GM21390 (cell line): Measurements from ENCODE around the gene GTSE1.

ENCODE experiments used
- ATAC-seq: cut with Tn5 transposase; IDR thresholded peaks from one replicate; pipeline ENCODE4 v1.9.1; 2021; ENCODE audit not compliant: unreplicated experiment

Gene GTSE1

DNA sequence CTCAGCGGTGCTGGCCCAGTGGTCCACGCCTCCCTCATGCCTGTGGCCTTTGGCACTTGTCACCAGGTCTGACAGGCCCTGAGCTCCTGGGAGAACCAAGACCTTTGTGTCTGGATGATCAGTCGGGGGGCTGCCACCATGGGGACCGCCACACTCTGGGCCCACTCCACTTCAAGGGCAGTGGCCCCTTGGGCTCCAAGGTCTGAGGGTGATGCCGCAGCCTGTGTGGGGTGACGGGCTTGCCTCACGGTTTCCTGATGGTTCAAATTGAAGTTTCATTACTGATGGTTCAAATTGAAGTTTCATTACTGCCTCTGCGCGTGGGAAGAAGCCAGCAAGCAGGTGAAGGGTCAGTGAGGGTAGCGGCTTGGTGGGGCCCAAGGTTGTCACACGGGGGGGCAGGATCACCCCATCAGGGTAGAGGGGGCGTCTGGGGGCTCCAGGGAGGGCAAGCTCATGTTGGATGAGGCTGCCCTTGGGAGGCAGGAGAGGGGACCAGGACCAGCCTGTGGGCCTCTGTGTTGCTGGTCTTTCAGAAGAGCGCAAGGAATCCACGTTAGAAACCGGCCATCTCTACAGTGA lies 66.4 kb downstream of the GTSE1 start:
- ATAC-seq: no peak

DNA sequence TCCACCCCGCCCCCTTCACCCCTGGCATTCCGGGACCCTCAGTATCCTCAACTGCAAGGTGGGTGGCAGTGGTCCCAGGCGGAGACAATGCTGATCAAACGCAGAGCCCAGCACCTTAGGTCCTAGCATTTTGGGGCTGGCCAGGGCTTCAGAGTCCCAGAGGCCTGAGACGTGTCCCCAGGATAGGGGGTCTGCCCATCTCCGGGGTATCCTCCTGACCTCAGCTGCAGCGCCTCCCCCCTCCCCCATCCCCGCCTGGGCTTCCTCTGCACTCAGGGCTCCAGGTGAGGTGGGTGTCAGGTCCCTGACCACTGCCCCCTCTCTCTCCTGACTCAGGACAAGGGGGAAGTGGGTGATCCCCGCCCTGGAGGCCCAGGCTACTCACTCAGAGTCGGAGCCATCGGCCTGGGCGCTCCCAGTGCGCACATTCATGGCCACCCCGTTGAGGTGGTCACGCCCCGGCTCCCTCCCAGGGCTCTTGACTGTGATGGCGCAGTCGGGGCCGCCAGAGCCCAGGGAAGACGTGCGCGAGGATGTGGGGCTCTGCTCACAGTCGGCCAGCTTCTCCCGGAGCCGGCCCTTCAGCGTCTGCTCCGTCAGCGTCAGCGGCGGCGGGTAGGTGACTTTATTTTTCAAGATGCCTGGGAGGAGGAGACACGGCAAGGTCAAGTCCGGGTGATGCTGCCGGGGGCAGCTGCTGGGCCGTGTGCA lies 67.1 kb downstream of the GTSE1 start:
- no peak for ATAC-seq

DNA sequence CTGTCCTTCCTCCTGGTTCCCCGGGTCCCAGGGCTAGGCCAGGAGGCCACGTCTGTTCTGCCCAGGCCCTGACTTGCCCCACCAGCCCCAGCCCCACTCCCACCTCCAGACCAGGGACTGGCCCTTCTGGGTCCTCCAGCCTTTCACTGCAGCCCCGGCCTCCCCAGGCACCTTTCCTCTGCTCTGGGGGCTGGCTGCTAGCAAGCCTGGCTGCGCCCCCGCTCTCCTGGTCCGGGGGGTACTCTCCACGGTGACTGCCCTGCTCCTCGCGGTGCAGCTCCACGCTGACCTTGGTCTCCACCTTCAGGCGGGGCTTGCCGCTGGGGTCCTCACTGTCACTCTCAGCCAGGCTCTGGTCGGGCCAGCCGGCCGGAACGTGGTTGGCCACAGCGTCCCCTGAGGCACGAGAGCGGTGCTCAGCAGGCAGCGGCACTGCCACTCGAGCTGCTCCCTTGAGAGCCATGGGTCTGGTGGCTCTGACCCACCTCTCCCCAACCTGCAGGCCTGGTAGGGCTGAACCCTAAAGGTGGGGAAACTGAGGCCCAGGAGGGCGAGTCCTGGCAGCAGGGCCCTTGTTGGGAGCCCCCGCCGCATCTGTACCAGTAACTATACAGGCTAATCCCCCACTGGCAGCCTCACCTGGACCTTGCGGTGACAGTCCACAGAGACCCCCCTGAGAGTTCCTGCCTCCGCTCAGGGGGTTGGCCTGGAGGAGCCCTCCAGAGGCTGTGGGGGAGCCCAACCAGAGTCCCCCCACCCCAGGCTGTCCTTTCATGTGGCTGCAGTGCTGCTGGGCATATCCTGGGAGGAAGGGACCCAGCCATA lies 67.9 kb downstream of the GTSE1 start:
- ATAC-seq: no peak

DNA sequence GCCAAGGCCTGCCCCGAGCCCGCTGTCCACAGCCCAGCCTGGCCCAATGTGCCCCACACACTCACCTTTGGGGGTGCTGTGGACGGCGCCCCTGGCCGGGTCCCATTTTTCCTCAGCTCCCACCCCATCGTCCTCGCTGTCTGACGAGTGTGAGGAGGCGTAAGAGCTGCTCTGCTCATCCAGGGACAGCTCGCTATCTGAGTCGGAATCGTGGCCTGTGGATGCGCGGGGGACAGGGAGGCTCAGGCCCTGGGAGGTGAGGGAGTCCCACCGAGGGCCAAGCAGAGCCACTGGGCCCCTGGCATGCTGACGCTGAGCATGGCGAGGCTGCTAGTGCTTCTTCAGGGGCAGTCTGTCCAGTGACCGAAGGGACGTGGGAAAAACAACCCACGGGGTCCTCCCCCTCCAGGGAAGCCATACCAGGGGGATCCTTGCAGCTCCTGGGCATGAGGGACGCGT lies 68.5 kb downstream of the GTSE1 start:
- ATAC-seq: no peak

DNA sequence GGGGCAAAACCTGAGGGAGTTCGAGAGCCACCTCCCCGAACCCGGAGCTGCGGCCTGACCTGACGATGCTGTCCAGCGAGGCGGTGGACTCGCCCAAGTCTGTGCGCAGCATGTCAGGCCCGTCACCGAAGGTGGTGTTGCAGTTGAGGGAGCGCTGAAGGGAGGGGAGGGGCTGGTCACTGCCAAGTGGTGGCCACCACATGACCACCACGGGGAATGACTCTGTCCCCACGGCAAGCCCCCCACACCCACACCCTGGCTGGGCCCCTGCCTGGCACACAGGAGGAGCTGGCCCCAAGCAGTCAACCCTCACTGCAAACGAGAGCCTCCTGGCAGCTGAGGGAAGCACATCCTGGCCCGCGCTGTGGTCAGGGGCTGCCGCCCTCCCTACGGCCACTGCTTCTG lies 69.7 kb downstream of the GTSE1 start:
- no peak for ATAC-seq

DNA sequence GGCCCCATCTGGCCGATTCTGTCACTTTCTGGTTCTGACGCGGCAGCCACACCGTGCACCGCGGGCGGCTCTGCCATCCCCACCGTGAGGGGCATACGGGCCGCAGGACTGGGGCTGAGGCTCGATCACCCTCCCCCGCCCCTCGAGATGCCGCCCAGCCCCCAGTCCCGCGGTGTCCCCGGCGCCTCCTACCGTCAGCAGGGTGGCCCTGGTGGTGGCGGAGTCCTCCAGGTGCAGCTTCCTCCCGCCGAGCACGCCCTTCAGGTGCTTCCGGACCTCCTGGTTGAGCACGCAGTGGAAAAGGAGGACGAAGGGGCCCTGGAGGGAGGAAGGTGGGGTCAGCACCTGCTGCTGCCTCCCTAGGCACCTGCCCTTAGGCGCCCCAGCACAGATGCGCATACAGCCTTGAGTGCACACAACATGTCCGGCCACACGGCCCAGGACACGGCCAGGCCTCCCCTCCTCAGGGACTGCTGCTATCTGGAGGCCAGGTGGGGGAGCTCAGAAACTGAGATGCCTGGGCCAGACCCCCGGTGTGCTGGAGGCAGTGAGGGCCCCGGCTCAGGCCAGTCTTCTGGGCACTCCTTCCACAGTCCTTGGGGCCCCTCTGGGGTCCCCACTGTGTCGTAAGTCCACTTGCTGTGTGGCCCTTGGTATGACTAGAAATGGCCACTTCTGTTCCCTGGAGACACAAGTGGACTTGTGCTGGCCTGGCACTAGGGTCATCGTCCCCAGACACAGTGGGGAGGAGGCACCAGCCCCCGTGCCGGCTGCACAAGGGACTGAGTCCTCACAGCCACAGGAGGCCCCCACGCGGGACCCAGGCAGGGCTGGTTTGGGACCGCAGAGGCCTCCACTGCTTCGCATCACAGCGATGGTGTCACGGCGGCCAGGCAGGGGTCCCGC lies 70.4 kb downstream of the GTSE1 start:
- no peak for ATAC-seq

DNA sequence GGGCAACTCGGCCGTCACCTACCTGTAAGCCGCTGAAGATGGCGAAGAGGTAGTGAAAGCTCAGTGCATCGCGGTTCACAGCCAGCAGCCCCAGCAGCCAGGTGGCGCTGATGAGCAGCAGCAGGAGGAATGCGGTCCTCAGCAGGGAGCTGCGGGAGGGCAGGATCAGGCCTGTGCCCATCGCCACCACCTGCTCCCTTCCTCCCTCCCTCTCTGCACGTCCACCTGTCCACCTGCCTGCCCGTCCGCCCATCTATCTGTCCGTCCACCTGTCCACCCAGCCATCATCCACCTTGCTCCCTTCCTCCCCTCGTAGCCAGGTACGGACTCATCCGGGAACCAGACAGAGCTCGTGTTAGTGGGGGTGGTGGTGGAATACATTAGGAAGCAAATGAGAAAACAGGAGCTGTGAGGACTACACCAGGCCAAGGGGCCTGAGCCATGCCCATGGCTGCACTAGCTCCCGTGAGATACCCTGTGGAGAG lies 71.1 kb downstream of the GTSE1 start:
- ATAC-seq: no peak

DNA sequence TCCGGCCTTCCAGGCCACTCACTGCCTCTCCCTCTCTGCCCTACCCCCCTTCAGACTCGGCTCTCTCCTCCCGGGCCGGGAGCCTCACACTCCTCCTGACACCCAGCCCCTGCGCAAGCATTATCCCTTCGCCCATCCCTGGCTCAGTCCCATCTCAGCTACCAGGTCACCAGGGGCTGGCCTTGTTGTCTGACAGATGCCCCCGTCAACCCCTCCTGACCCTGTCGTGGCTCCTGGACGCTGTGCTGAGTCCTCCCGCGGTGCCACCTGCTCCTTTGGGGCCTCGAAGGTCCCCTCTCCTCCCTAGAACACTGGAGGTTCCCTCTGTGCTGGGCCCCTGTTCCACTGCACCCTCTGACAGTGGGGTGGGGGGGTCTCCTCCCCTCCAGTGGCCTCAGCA lies 71.8 kb downstream of the GTSE1 start:
- ATAC-seq: no peak

DNA sequence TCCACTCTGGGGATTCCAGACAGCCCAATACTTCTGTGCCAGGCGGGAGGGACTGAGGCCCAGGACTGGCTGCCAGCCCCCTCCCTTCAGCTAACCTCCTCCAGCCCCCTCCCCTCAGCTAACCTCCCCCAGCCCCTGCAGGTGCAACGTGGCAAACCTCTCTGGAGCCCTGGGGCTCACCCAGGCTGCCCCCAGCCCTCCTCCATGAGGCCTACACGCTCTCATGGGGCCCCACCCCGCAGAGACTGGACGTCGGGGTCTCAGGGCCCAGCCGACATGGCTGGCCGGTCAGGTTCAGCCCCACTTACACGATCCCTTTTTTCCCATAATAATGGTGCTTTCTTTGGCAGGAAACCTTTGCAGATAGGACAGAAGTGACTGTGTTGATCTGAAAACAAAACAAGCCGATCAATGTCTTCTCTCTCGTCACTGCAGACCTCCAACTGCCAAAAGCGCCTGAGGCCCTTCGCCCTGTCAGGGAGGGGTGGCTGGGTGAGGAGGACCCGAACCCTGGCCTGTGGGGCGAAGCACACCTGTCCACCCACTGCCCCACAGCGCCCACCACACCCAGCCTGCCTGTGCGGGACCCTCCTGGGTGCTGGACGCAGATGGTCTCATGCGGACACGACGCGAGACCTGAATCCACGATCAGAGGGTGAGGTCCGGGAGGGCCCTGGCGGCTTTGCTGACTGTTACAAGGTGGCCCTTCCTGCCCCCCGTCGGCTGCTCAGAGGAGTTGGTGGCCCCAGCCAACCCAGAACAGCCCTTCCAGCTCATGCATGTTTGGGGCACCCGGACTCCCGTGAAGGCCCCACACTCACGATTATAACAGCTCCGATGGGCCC lies 72.4 kb downstream of the GTSE1 start:
- no peak for ATAC-seq

DNA sequence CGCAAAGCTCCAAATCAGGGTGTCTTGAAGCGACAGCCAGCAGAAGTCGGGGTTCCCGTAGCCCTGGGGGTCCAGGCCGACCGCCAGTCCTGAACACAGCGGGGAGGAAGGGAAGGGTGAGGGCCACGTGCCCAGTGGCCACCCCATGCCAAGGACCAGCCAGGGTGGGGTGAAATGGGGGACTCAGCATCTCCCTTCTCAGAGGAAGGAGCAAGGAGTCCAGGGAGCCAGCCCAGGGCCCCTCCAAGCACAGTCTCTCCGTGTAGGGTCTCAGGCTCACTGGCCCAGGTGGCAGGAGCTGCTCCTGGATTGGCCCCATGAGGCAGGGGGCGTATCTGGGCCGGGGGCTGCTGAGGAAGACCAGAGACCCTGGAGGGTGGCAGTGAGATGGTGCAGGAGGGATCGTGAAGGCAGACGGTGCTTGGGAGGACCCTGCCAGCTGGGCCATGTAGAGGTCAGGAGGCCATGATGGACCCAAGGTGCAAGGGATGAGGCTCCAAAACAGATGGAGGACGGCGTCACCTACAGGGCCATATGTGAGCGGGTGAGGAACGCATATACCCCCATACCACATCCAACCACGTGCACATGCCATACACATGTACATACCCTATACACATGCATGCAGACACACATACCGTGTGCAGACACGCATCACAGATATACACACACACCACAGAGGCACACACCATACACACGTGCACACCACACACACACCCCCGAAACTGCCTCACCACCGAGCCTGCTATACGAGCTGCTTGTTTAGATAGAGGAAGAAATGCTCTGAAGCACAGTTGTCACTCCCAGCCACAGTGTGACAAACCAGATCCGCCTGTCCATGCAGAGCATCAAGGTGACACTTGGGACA lies 73.3 kb downstream of the GTSE1 start:
- no peak for ATAC-seq

DNA sequence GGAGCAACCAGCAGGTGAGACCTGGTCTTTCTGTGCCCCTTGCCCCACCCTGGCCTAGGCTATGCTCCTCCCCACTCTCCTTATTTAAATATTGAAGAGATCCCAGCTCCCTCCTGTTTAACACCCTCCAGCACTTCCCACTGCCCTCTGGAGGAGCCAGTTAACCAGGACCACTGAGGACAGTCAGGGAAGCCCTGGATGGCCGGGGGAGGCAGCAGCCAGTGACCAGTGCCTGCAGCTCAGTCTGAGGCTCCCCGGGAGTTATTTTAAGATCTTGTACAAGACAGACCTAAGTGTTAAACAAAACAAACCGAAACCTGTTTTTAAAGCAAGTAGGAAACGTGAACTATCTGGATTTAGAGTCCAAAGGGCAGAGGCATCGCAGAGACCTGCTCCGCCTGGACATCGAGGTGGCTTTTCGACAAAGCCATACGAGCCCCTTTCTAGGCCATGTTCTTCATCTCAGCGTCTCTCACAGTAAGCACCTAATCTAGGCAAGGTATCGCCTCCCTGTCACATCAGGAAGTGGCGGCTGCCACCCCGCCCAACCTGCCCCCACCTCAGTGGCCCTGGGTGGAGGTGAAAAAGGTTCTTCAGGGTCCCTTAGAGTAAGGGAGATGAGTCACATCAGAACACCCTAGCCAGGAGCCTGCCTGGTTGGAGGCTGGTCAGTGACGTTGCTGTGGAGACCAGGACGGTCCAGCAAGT lies 74.1 kb downstream of the GTSE1 start:
- ATAC-seq: no peak

DNA sequence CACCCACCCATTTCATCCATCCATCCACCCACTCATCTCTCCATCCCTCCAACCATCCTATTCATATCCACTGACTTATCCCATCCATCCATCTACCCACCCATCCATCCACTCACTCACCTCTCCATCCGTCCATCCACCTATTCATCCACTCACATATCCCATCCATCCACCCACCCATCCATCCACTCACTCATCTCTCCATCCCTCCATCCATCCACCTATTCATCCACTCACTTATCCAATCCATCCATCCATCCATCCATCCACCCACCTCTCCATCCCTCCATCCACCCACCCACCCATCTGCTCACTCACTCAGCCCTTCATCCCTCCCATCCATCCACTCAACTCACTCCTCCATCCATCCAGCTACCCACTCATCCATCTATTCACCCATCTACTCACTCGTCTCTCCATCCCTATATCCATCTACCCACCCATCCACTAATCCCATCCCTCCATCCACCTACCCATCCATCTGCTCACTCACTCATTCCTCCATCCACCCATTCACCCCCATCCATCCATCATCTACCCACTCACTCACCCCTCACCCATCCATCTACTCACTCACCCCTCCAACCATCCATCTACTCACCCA lies 75.1 kb downstream of the GTSE1 start:
- no peak for ATAC-seq

DNA sequence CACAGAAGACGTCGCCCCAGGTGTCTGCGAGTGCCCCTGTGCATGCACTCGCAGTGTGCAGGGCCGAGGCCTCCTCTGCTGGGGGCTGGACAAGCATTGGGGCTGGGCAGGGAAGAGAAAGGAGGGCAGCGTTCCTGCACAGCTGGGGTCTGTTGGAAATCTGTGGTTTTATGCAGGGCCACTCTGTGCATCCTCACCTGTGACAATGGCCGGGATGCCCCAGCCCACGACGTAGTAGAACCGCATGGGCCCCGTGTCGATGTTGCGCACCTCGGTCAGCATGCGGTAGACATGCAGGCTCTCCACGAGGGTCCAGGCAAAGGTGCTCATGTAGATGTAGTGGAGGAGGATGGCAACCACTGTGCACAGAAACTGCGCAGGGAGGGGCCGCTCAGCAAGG lies 76.0 kb downstream of the GTSE1 start:
- no peak for ATAC-seq

DNA sequence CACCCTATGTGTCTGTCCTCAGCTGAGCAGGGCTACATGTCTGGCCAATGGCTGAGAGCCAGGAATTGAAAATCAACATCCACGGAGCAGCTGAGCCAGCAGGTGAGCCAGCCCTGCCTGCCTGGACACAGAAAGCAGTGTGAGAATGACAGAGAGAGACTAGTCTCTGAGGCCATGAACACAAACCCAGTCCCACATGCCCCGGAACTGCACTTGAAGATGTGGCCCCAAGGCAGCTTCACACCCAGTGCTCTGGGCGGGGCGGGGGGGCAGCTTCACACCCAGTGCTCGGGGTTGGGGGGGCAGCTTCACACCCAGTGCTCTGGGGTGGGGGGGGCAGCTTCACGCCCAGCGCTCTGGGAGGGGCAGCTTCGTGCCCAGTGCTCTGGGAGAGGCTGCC lies 76.5 kb downstream of the GTSE1 start:
- ATAC-seq: no peak

DNA sequence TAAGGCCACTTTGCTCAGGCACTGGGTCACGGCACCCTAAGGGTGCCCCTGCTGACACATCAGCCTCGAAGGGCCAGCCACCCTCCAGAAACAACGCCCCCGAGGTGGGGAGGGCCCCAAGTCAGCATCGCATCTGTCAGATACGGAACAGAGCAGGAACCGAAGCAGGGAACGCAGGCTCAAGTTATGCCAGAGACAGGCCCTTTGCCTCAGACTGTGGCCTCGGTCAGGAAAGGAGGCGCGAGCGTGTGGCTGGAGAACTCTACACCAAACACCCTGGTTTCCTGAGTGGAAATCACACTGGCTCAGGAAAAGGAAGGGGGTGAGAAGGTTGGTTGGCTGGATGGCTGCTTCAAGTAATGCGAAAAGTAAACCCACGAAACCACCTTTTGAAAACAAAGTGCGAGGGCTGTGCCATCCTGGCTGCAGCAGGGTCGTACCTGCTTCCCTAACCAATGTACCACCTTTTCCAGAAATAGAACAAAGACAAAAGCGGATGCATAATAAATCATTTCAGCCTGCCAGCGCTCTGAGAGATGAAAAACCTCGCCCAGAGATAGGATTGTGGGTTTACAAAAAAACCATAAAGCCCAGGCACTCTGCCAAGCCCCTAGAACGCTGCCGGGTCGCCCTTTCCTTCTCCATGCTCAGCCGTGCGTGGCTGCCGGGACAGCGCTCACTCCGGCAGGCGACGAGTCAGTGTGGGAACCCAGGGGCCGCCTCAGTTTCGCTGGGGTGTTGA lies 77.4 kb downstream of the GTSE1 start:
- ATAC-seq: no peak

DNA sequence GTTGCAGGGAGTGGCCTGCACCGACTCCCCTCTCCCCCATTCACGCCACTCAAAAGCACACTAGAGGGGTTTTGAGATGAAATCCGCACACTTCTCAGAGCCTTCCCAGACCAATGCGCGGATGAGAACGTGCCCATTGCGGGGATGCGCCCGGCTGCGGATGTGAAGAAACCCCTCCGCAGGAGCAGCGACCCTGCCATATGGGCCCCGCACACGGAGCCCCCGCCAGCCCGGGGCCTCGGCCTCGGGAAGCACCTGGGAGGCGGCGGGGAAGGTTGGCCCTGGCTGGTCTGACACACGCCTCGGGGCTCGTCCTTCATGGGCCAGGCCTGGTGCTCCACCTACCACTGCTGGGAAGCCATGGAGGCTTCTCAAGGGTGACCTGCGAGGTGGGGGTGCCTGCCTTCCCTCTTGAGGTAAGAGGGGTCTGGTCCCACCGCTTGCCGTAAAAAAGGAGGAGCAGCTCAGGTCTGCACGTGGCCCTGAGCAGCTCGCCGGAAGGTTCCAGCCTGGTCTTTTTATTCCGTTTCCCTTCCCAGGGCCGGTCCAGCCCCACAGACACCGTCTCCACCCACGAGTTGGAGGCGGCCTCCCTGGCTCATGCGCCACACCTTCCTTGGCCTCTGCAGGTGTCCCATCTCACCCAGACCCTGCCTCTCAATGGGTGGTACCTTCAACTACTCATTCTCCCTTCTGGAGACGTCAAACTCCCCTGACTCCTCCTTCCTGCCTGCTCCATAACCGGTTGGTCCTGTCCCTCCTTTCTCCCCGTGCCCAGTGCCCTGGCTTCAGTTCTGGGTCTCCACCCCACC lies 78.2 kb downstream of the GTSE1 start:
- ATAC-seq: no peak

DNA sequence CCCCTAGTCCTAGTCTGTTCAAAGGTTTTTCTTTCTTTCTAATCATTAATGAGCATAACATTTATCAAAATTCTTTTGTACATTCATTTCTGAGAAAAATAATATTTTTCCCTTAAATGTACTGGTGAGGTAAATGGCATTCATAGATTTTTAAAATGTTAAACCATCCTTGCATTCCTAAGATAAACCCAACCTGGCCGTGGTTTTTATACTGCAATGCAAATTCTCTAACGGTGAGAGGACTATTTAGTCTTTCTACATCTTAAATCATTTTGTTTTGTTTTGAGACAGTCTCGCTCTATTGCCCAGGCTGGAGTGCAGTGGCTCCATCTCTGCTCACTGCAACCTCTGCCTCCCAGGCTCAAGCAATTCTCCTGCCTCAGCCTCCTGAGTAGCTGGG lies 79.4 kb downstream of the GTSE1 start:
- no peak for ATAC-seq
